ENCODE results near the gene ARHGAP6.

DNA sequence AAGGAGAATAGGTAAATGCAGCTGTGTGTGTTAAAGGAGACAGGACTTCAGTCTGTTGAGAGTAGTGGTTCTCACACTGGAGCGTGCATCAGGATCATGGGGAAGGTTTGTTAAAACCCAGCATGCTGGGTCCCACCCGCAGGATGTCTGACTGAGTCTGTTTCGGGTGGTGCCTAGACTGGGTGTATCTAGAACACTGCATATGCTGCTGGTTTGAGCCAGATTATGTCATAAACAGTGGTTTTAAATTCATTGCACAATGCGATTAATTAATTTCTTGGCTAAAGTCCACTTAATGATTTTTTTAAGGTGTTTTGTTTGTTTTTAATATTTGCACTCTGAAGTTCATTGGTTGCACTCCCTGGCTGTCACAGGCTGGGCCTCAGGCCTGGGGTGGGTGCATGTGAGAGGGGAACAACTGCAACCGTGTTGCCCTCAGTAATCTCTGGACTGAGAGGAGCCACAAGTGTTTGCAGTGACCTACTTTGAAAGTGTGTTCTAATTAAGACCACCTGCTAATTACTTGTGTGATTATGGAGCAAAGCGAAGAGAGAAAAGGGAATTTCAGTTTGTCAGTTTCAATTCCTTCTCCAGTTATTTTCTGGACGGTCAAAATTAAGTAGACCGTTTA, 546.3 kb downstream of the ARHGAP6 start:
- TF ChIP-seq, protein P1, sequence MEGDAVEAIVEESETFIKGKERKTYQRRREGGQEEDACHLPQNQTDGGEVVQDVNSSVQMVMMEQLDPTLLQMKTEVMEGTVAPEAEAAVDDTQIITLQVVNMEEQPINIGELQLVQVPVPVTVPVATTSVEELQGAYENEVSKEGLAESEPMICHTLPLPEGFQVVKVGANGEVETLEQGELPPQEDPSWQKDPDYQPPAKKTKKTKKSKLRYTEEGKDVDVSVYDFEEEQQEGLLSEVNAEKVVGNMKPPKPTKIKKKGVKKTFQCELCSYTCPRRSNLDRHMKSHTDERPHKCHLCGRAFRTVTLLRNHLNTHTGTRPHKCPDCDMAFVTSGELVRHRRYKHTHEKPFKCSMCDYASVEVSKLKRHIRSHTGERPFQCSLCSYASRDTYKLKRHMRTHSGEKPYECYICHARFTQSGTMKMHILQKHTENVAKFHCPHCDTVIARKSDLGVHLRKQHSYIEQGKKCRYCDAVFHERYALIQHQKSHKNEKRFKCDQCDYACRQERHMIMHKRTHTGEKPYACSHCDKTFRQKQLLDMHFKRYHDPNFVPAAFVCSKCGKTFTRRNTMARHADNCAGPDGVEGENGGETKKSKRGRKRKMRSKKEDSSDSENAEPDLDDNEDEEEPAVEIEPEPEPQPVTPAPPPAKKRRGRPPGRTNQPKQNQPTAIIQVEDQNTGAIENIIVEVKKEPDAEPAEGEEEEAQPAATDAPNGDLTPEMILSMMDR (IDR thresholded peaks at IDR 0.05): no peak
- no peak for TF ChIP-seq POLR2A (IDR thresholded peaks at IDR 0.05)
